GM18505 (cell line): ENCODE measurements around the gene JAKMIP1.

Source experiments
- ATAC-seq: cut with Tn5 transposase; IDR thresholded peaks from one replicate; pipeline ENCODE4 v1.9.1; 2021; ENCODE audit not compliant: unreplicated experiment
- POLR2A ChIP-seq: IDR thresholded peaks from 4 replicates; pipeline ENCODE4 v1.6.1; 2011; ENCODE audit warnings: borderline replicate concordance; ENCODE audit not compliant: insufficient read depth, insufficient read length; ENCODE audit errors: extremely low read depth

JAKMIP1 gene

GRCh38 chr4:6056976-6057766, 143.2 kb downstream of the JAKMIP1 start:
- ATAC-seq, result no peak
- no peak for TF ChIP-seq POLR2A

- TF ChIP-seq POLR2A, result no peak
- no peak for ATAC-seq
Observed at GRCh38 chr4:6055436-6055835, 144.9 kb downstream of the JAKMIP1 start.

- ATAC-seq, result no peak
- TF ChIP-seq POLR2A, result no peak
Observed at GRCh38 chr4:6055030-6055429, 145.3 kb downstream of the JAKMIP1 start.

- ATAC-seq, result no peak
- no peak for TF ChIP-seq POLR2A
Observed at GRCh38 chr4:6054162-6054922, 146.0 kb downstream of the JAKMIP1 start.

- ATAC-seq, result no peak
- TF ChIP-seq POLR2A, result no peak
Observed at GRCh38 chr4:6052679-6053078, 147.7 kb downstream of the JAKMIP1 start.

GRCh38 chr4:6050551-6050950, 149.8 kb downstream of the JAKMIP1 start:
- no peak for TF ChIP-seq POLR2A
- ATAC-seq, result no peak

- no peak for TF ChIP-seq POLR2A
- no peak for ATAC-seq
Observed at GRCh38 chr4:6049985-6050384, 150.4 kb downstream of the JAKMIP1 start.

- no peak for ATAC-seq
- TF ChIP-seq POLR2A, result no peak
Observed at GRCh38 chr4:6049278-6049677, 151.1 kb downstream of the JAKMIP1 start.

- no peak for TF ChIP-seq POLR2A
- ATAC-seq, result no peak
Observed at GRCh38 chr4:6048537-6048936, 151.8 kb downstream of the JAKMIP1 start.

- ATAC-seq, result no peak
- no peak for TF ChIP-seq POLR2A
Observed at GRCh38 chr4:6047130-6047673, 153.1 kb downstream of the JAKMIP1 start.

- no peak for TF ChIP-seq POLR2A
- no peak for ATAC-seq
Observed at GRCh38 chr4:6046526-6047129, 153.7 kb downstream of the JAKMIP1 start.

- ATAC-seq, result no peak
- TF ChIP-seq POLR2A, result no peak
Observed at GRCh38 chr4:6044805-6045204, 155.5 kb downstream of the JAKMIP1 start.

GRCh38 chr4:6044276-6044675, 156.1 kb downstream of the JAKMIP1 start:
- no peak for ATAC-seq
- no peak for TF ChIP-seq POLR2A
